Measurements from ENCODE around the gene CTNNA3.

DNA sequence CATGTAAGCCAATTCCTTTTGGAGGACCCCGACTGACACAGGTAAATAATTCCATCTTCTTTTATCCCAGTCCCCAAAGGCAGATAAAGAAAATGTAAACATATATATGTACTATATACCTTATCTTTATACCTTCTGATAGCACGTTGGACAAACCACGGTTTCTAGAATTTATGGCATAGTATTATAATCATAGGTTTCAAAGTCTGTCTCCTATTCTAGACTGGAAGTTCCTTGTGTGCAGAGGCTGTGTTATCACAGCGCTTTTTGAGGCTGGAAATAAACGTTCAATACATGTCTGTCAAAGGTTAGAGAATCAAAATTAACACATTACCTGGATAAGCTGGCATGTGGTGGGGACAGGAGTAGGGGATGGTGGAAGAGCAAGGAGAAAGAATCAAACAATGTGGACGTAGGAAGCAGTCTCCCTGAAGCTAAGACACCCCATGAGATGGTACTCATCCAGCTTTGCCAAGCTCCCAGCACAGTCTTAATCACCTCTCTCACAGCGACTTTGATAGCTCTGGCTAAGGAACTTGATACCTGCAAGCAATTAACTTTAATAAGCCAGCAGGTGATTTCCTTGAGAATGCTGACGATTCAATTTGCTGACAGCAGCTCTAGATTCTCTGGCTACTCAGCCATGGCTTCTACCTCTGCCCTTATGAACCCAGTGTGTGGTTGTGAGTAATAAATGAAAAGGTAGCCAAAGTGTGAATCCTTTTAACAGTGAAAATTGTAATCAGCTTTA is 978.6 kb downstream of the CTNNA3 start:
- no peak for TF ChIP-seq POLR2A (IDR thresholded peaks at IDR 0.05)
- TF ChIP-seq, protein P1, sequence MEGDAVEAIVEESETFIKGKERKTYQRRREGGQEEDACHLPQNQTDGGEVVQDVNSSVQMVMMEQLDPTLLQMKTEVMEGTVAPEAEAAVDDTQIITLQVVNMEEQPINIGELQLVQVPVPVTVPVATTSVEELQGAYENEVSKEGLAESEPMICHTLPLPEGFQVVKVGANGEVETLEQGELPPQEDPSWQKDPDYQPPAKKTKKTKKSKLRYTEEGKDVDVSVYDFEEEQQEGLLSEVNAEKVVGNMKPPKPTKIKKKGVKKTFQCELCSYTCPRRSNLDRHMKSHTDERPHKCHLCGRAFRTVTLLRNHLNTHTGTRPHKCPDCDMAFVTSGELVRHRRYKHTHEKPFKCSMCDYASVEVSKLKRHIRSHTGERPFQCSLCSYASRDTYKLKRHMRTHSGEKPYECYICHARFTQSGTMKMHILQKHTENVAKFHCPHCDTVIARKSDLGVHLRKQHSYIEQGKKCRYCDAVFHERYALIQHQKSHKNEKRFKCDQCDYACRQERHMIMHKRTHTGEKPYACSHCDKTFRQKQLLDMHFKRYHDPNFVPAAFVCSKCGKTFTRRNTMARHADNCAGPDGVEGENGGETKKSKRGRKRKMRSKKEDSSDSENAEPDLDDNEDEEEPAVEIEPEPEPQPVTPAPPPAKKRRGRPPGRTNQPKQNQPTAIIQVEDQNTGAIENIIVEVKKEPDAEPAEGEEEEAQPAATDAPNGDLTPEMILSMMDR (IDR thresholded peaks at IDR 0.05): no peak

All from testis (tissue), 2 donors.